Measurements from ENCODE around the gene TEX44. TPM values are rescaled to one million over a fixed set of nuclear protein-coding genes. Genes with fewer than 3 reads are reported as not detected.

Gene TEX44
- total RNA-seq = not detected

- TF ChIP-seq CTCF (IDR thresholded peaks at IDR 0.05) = no peak
- no peaks in the 10 kb centered on the region for H3K36me3 ChIP-seq
Measured at GRCh38 chr2:231592636-231593145, at the start of gene TEX44. TEX44 (plus strand) TSS chr2:231592864; CDS start chr2:231592952, 88 bp downstream.

GRCh38 chr2:231545105-231545902 lies 47.4 kb upstream of the TEX44 start:
- Histone ChIP-seq H3K9ac (ENCODE audit: low read depth in 2 of 2, low read length in 2 of 2) (peak overlapping the region; percentile 55 to 60), H3K27me3 (no peaks in the 10 kb centered on the region), H3K4me3 (no peak overlapping the region), H3K36me3 (no peaks in the 10 kb centered on the region), H3K4me1 (no peaks in the 10 kb centered on the region), H3K9me3 (no peaks in the 10 kb centered on the region), H3K27ac (peak overlapping the region; percentile 54)
- TF ChIP-seq CTCF (IDR thresholded peaks at IDR 0.05) = no peak
- DNase-seq = peak; percentile 50
- intact Hi-C loops (cut with DNase I) = no loop called here

More at GRCh38 chr2:231592636-231593145, at the start of gene TEX44:
- Histone ChIP-seq H3K9me3 (no peaks in the 10 kb centered on the region), H3K4me1 (no peaks in the 10 kb centered on the region), H3K4me3 (no peak within 1 kb of the TSS), H3K9ac (ENCODE audit: low read depth in 2 of 2, low read length in 2 of 2) (no peak within 1 kb of the TSS), H3K27me3 (no peaks in the 10 kb centered on the region), H3K27ac (no peak within 1 kb of the TSS)
- DNase-seq = no peak
- intact Hi-C loops (cut with DNase I) = no loop called here

- no peak for TF ChIP-seq CTCF (IDR thresholded peaks at IDR 0.05)
- H3K27ac ChIP-seq = no peak overlapping the region
- intact Hi-C loops (cut with DNase I) = no loop called here
Measured at GRCh38 chr2:231546014-231546715, 46.5 kb upstream of the TEX44 start.

GRCh38 chr2:231547315-231548110 lies 45.2 kb upstream of the TEX44 start:
- intact Hi-C loops (cut with DNase I) = no loop called here

More at GRCh38 chr2:231546014-231546715, 46.5 kb upstream of the TEX44 start:
- DNase-seq = no peak
- no peaks in the 10 kb centered on the region for H3K27me3 ChIP-seq
- H3K36me3 ChIP-seq = no peaks in the 10 kb centered on the region
- no peaks in the 10 kb centered on the region for H3K9me3 ChIP-seq
- no peaks in the 10 kb centered on the region for H3K4me1 ChIP-seq
- no peak overlapping the region for H3K9ac ChIP-seq (ENCODE audit: low read depth in 2 of 2, low read length in 2 of 2)
- no peak overlapping the region for H3K4me3 ChIP-seq

More at GRCh38 chr2:231547315-231548110, 45.2 kb upstream of the TEX44 start:
- no peaks in the 10 kb centered on the region for H3K36me3 ChIP-seq
- no peaks in the 10 kb centered on the region for H3K4me1 ChIP-seq
- H3K27ac ChIP-seq = no peak overlapping the region
- H3K4me3 ChIP-seq = no peak overlapping the region
- TF ChIP-seq CTCF (IDR thresholded peaks at IDR 0.05) = no peak
- H3K9ac ChIP-seq (ENCODE audit: low read depth in 2 of 2, low read length in 2 of 2) = no peak overlapping the region
- no peaks in the 10 kb centered on the region for H3K9me3 ChIP-seq
- no peak for DNase-seq
- no peaks in the 10 kb centered on the region for H3K27me3 ChIP-seq

Data from colonic mucosa (tissue), 4 donors.